Liver (tissue), 9 donors: ENCODE measurements around the gene PTPRQ. TPM values are rescaled to one million over a fixed set of nuclear protein-coding genes. Genes with fewer than 3 reads are reported as not detected.

ENCODE experiments used
- DNase-seq: peaks from one replicate; pipeline ENCODE4 v3.0.0-alpha.2; 2017; ENCODE audit warnings: low spot score
- H3K27ac ChIP-seq, 2 donors: one replicate each; pipeline ENCODE4 v1.7.0; 2013; ENCODE audit warnings: inconsistent platforms in 2 of 2, low read length in 2 of 2, control low read depth in 1 of 2, low read depth in 1 of 2, mild to moderate bottlenecking in 1 of 2
- H3K27me3 ChIP-seq, 4 donors: one replicate each; pipeline versions ENCODE4 v1.6.1 to v1.7.0; 2013; ENCODE audit warnings: low read length in 3 of 4, inconsistent platforms in 1 of 4, mild to moderate bottlenecking in 1 of 4, moderate library complexity in 1 of 4; ENCODE audit not compliant: control insufficient read depth in 4 of 4, insufficient read depth in 4 of 4
- H3K36me3 ChIP-seq, 4 donors: one replicate each; pipeline versions ENCODE4 v1.6.1 to v1.7.0; 2013; ENCODE audit warnings: low read length in 3 of 4, mild to moderate bottlenecking in 3 of 4, low read depth in 1 of 4, moderate library complexity in 1 of 4; ENCODE audit not compliant: control insufficient read depth in 4 of 4, insufficient read depth in 3 of 4
- H3K4me1 ChIP-seq, 4 donors: one replicate each; pipeline versions ENCODE4 v1.6.1 to v1.7.0; 2013; ENCODE audit warnings: low read length in 3 of 4, mild to moderate bottlenecking in 3 of 4, moderate library complexity in 1 of 4; ENCODE audit not compliant: control insufficient read depth in 4 of 4, insufficient read depth in 4 of 4
- H3K4me3 ChIP-seq, 3 donors: one replicate each; pipeline versions ENCODE4 v1.6.1 to v1.7.0; 2013; ENCODE audit warnings: low read length in 3 of 3, control low read depth in 1 of 3, low read depth in 1 of 3, mild to moderate bottlenecking in 1 of 3
- H3K9ac ChIP-seq, 2 donors: one replicate each; pipeline ENCODE4 v1.7.0; 2013; ENCODE audit warnings: low read length in 2 of 2, mild to moderate bottlenecking in 2 of 2, moderate library complexity in 2 of 2, control low read depth in 1 of 2, low read depth in 1 of 2
- H3K9me3 ChIP-seq, 4 donors: one replicate each; pipeline versions ENCODE4 v1.6.1 to v1.7.0; 2013; ENCODE audit warnings: low read length in 3 of 4; ENCODE audit not compliant: control insufficient read depth in 4 of 4
- EGR1 ChIP-seq, 2 donors: IDR thresholded peaks; 2 replicates each; pipeline ENCODE4 v1.6.1; 2016 to 2018; ENCODE audit warnings: antibody characterized with exemption in 2 of 2, low read depth in 2 of 2
- FOXA1 ChIP-seq: IDR thresholded peaks from 2 replicates; pipeline ENCODE4 v1.6.1; 2016; ENCODE audit warnings: antibody characterized with exemption
- GABPA ChIP-seq, 2 donors: IDR thresholded peaks in 1 of 2; conservative IDR thresholded peaks in 1 of 2; 2 replicates each; pipeline ENCODE4 v1.6.1; 2016; ENCODE audit warnings: antibody characterized with exemption in 2 of 2, mild to moderate bottlenecking in 1 of 2, moderate library complexity in 1 of 2
- HNF4A ChIP-seq, 2 donors: conservative IDR thresholded peaks; 2 replicates each; pipeline ENCODE4 v1.6.1; 2016; ENCODE audit warnings: antibody characterized with exemption in 2 of 2, mild to moderate bottlenecking in 2 of 2
- HNF4G ChIP-seq: IDR thresholded peaks from 2 replicates; pipeline ENCODE4 v1.6.1; 2016; ENCODE audit warnings: antibody characterized with exemption
- JUND ChIP-seq, 2 donors: IDR thresholded peaks; 2 replicates each; pipeline ENCODE4 v1.6.1; 2016; ENCODE audit warnings: antibody characterized with exemption in 2 of 2
- NR2F2 ChIP-seq: IDR thresholded peaks from 2 replicates; pipeline ENCODE4 v1.6.1; 2016; ENCODE audit warnings: antibody characterized with exemption
- RXRA ChIP-seq, 2 donors: IDR thresholded peaks; 2 replicates each; pipeline ENCODE4 v1.6.1; 2017 to 2018; ENCODE audit warnings: antibody characterized with exemption in 2 of 2, mild to moderate bottlenecking in 1 of 2
- SP1 ChIP-seq: IDR thresholded peaks from 2 replicates; pipeline ENCODE4 v1.6.1; 2018; ENCODE audit warnings: antibody characterized with exemption, mild to moderate bottlenecking
- TAF1 ChIP-seq: conservative IDR thresholded peaks from 2 replicates; pipeline ENCODE4 v1.6.1; 2016; ENCODE audit warnings: antibody characterized with exemption, mild to moderate bottlenecking
- YY1 ChIP-seq: IDR thresholded peaks from 2 replicates; pipeline ENCODE4 v1.6.1; 2016; ENCODE audit warnings: antibody characterized with exemption, mild to moderate bottlenecking
- ZBTB33 ChIP-seq: IDR thresholded peaks from 2 replicates; pipeline ENCODE4 v1.6.1; 2016; ENCODE audit warnings: antibody characterized with exemption
- WGBS: extraction: QIAGEN DNeasy Blood & Tissue Kit; methylation state at CpG from one replicate; pipeline ENCODE4 v1.1.7; 2013; 5-methylcytosine and 5-hydroxymethylcytosine counted together
- polyA plus RNA-seq, 2 donors: library from polyadenylated mRNA; stranded (reverse) in 1 of 2; unstranded in 1 of 2; fragments of 200-250 nt in 1 of 2; fragments of >200 nt in 1 of 2; fragmentation: Nextera tagmentation in 1 of 2; extraction: Ambion mirVana in 1 of 2; gene quantifications; one replicate each; pipeline versions ENCODE4 v1.2.1 to v1.2.3, GENCODE V29; 2013 to 2015
- total RNA-seq, 2 donors: library from RNA; depleted of rRNA; stranded (reverse); fragments of >200 nt; gene quantifications; one replicate each; pipeline ENCODE4 v1.2.3, GENCODE V29; 2014
- TF ChIP-seq, protein P1 (sequence below): fragments of 150-350 bp; IDR thresholded peaks from 2 replicates; pipeline ENCODE4 v1.5.1; 2017; ENCODE audit warnings: improper control_type of control experiment, low read depth, low read length; ENCODE audit not compliant: missing input control
- TF ChIP-seq, protein P2 (sequence below): IDR thresholded peaks from 2 replicates; pipeline ENCODE4 v1.6.1; 2016; ENCODE audit warnings: antibody characterized with exemption
- TF ChIP-seq, protein P3 (sequence below): IDR thresholded peaks from 2 replicates; pipeline ENCODE4 v1.6.1; 2016; ENCODE audit warnings: antibody characterized with exemption, mild to moderate bottlenecking
- donor health status: healthy.
- donor health status: healthy.
- donor health status: healthy.
- donor health status: healthy.
- donor health status: healthy.

Gene PTPRQ
- total and polyA plus RNA-seq, 4 donors = 0.02 to 0.08 (median 0.04) TPM

- no peak for TF ChIP-seq JUND (IDR thresholded peaks at IDR 0.05)
These were observed 211.7 kb downstream of the PTPRQ start (continued) for GRCh38 chr12:80655751-80656150.

GRCh38 chr12:80659512-80660063 lies 215.6 kb downstream of the PTPRQ start:
- H3K36me3 ChIP-seq = no peaks in the 10 kb centered on the region
- H3K27me3 ChIP-seq = no peaks in the 10 kb centered on the region
- TF ChIP-seq GABPA (IDR thresholded peaks at IDR 0.05 in 1 of 2, conservative IDR thresholded peaks at IDR 0.05 in 1 of 2) (no peak), FOXA1 (no peak), RXRA (IDR thresholded peaks at IDR 0.05) (no peak), NR2F2 (no peak)
- no peak overlapping the region for H3K9ac ChIP-seq
- H3K27ac ChIP-seq = no peak overlapping the region
- no peaks in the 10 kb centered on the region for H3K4me1 ChIP-seq
- no peaks in the 10 kb centered on the region for H3K9me3 ChIP-seq
- WGBS = 84% methylated on average over 5 of the region's 5 CpGs
- no peak for DNase-seq
- no peak overlapping the region for H3K4me3 ChIP-seq

DNA sequence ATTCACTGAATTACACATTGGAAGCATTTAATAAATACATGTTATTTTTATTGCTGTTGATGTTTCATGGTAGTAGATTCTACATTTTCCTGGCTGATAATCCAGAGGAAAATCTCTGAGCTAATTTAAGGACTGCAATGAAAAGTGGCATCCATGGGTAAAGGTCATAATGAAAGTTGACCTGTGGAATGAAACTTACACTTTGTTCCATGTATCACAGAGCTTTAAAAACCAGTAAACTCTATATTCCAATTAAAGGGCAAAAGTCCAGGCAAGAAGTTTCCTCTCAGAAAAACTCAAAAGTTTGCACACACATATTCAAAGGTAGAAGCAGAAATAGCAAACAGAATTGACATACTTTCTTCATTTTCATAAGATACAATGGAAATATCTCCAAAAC lies 218.6 kb downstream of the PTPRQ start:
- no peaks in the 10 kb centered on the region for H3K4me1 ChIP-seq
- H3K36me3 ChIP-seq = no peaks in the 10 kb centered on the region
- no peaks in the 10 kb centered on the region for H3K27me3 ChIP-seq
- H3K27ac ChIP-seq = no peak overlapping the region
- TF ChIP-seq HNF4G (no peak), SP1 (no peak), HNF4A (conservative IDR thresholded peaks at IDR 0.05) (peak; percentile 76 to 85), TAF1 (no peak), JUND (IDR thresholded peaks at IDR 0.05) (no peak), RXRA (IDR thresholded peaks at IDR 0.05) (peak in 1 of 2 donors; percentile 23)
- TF ChIP-seq, protein P1, sequence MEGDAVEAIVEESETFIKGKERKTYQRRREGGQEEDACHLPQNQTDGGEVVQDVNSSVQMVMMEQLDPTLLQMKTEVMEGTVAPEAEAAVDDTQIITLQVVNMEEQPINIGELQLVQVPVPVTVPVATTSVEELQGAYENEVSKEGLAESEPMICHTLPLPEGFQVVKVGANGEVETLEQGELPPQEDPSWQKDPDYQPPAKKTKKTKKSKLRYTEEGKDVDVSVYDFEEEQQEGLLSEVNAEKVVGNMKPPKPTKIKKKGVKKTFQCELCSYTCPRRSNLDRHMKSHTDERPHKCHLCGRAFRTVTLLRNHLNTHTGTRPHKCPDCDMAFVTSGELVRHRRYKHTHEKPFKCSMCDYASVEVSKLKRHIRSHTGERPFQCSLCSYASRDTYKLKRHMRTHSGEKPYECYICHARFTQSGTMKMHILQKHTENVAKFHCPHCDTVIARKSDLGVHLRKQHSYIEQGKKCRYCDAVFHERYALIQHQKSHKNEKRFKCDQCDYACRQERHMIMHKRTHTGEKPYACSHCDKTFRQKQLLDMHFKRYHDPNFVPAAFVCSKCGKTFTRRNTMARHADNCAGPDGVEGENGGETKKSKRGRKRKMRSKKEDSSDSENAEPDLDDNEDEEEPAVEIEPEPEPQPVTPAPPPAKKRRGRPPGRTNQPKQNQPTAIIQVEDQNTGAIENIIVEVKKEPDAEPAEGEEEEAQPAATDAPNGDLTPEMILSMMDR = no peak
- no peak overlapping the region for H3K9ac ChIP-seq
- DNase-seq = no peak
- H3K9me3 ChIP-seq = no peaks in the 10 kb centered on the region
- no peak overlapping the region for H3K4me3 ChIP-seq

- 84% methylated on average over 5 of the region's 5 CpGs for WGBS
- no peaks in the 10 kb centered on the region for H3K9me3 ChIP-seq
- H3K9ac ChIP-seq = no peak overlapping the region
- no peak for DNase-seq
- no peaks in the 10 kb centered on the region for H3K27me3 ChIP-seq
- TF ChIP-seq GABPA (IDR thresholded peaks at IDR 0.05 in 1 of 2, conservative IDR thresholded peaks at IDR 0.05 in 1 of 2) = no peak
- TF ChIP-seq, protein P2, sequence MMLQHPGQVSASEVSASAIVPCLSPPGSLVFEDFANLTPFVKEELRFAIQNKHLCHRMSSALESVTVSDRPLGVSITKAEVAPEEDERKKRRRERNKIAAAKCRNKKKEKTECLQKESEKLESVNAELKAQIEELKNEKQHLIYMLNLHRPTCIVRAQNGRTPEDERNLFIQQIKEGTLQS = no peak
- no peak for TF ChIP-seq EGR1 (IDR thresholded peaks at IDR 0.05; ENCODE audit: low read depth in 2 of 2)
- no peak for TF ChIP-seq ZBTB33
- no peak for TF ChIP-seq TAF1
- no peak for TF ChIP-seq YY1
- TF ChIP-seq SP1 = no peak
- TF ChIP-seq RXRA (IDR thresholded peaks at IDR 0.05) = no peak
- no peak for TF ChIP-seq HNF4G
- no peak for TF ChIP-seq NR2F2
- TF ChIP-seq HNF4A (conservative IDR thresholded peaks at IDR 0.05) = no peak
- TF ChIP-seq, protein P3, sequence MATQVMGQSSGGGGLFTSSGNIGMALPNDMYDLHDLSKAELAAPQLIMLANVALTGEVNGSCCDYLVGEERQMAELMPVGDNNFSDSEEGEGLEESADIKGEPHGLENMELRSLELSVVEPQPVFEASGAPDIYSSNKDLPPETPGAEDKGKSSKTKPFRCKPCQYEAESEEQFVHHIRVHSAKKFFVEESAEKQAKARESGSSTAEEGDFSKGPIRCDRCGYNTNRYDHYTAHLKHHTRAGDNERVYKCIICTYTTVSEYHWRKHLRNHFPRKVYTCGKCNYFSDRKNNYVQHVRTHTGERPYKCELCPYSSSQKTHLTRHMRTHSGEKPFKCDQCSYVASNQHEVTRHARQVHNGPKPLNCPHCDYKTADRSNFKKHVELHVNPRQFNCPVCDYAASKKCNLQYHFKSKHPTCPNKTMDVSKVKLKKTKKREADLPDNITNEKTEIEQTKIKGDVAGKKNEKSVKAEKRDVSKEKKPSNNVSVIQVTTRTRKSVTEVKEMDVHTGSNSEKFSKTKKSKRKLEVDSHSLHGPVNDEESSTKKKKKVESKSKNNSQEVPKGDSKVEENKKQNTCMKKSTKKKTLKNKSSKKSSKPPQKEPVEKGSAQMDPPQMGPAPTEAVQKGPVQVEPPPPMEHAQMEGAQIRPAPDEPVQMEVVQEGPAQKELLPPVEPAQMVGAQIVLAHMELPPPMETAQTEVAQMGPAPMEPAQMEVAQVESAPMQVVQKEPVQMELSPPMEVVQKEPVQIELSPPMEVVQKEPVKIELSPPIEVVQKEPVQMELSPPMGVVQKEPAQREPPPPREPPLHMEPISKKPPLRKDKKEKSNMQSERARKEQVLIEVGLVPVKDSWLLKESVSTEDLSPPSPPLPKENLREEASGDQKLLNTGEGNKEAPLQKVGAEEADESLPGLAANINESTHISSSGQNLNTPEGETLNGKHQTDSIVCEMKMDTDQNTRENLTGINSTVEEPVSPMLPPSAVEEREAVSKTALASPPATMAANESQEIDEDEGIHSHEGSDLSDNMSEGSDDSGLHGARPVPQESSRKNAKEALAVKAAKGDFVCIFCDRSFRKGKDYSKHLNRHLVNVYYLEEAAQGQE = no peak
- no peak for TF ChIP-seq FOXA1
- TF ChIP-seq, protein P1 = no peak
- no peaks in the 10 kb centered on the region for H3K4me1 ChIP-seq
- no peak overlapping the region for H3K4me3 ChIP-seq
- no peaks in the 10 kb centered on the region for H3K36me3 ChIP-seq
- H3K27ac ChIP-seq = no peak overlapping the region
These were observed 226.2 kb downstream of the PTPRQ start for GRCh38 chr12:80670214-80670613.
